Left renal pelvis (tissue), 4 donors: ENCODE results near the gene PRELID2. TPM values are rescaled to one million over a fixed set of nuclear protein-coding genes. Genes with fewer than 3 reads are reported as not detected.
A peak's percentile ranks its signal among the peaks of the same experiment; 100 is the strongest.
"Not testable (repeated sequence)": the region's sequence is repeated elsewhere in the genome, so short reads cannot be mapped to it uniquely, and the experiment has no call there.

Experiments
- DNase-seq, 4 donors: peaks; one replicate each; pipeline ENCODE4 v3.0.0-alpha.2; 2013; ENCODE audit warnings: low read depth in 4 of 4, low spot score in 3 of 4
- polyA plus RNA-seq, 4 donors: library from polyadenylated mRNA; unstranded; fragments of 120-200 nt; gene quantifications; one replicate each; pipeline ENCODE4 v1.2.1, GENCODE V29; 2013; ENCODE audit not compliant: insufficient read length in 4 of 4

The PRELID2 gene
- polyA plus RNA-seq, 4 donors, result 5.3 to 10.7 (median 8.8) TPM

DNA sequence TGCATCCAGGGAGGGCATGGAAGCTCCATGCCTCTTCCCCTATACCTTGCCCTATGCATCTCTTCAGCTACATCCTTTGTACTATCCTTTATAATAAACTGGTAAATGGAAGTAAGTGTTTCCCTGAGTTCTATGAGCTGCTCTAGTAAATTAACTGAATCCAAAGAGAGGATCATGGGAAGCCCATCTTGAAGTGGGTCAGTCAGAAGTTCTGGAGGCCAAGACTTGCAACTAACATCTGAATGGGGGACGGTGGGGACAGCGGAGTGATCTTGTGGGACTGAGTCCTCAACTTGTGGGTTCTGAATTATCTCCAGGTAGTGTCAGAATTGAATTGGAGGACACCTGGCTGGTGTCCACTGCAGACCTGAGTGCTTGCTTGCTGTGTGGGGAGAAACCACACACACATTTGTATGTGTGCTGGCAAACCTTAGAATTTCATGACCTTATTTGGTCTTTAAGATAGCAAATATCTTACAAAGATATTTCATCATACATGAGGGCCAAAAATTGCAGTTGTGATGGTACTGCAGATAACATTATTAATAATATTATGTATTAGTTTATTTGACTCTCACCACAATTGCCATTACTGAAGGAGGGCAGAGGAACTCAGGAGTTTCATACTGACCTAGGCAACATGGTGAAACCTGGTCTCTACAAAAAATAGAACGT lies 5.5 kb upstream of the PRELID2 start:
- DNase-seq, result no peak

DNA sequence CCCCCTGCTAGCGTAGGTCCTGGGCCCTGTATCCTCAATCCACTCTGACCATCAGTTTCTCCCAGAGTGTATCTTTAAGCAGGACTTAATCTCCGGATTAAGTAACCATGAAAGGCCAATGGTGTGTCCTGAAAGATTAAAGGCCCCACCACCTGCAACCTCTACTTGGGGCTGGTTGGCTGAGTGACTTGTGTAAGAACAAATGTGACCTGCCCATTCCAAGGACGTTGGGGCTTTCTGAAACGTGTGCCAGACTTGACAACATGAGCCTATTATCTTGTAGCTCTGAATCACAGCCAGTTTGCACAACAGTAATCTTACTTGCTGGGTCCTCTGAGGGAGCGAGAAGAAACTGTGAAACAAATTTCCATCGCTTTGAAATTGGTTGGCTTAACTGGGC lies 3.1 kb upstream of the PRELID2 start:
- no peak for DNase-seq

- not testable (repeated sequence) for DNase-seq
Observed at GRCh38 chr5:145836241-145836640, 1.1 kb upstream of the PRELID2 start.

DNA sequence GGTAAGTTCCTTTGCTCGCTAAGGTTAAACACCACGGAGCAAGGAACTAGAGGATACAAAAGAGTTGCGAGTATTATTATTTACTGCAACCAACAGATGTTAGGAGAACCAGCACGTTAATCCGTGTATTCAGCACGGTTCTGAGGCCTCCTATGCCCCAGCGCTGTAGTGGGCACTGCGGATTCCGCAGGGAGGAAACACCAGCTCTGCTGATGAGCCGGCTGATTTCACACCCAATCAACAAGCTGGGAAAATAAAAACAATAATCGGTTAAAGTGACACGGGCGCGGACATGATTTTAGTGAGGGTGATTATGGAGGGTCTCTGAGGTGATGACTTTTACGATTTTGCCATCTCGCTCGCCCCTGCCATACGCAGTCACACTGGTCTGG lies 702 bp upstream of the PRELID2 start:
- DNase-seq, result no peak

GRCh38 chr5:145834554-145834916 lies 607 bp downstream of the PRELID2 start:
- no peak for DNase-seq

DNA sequence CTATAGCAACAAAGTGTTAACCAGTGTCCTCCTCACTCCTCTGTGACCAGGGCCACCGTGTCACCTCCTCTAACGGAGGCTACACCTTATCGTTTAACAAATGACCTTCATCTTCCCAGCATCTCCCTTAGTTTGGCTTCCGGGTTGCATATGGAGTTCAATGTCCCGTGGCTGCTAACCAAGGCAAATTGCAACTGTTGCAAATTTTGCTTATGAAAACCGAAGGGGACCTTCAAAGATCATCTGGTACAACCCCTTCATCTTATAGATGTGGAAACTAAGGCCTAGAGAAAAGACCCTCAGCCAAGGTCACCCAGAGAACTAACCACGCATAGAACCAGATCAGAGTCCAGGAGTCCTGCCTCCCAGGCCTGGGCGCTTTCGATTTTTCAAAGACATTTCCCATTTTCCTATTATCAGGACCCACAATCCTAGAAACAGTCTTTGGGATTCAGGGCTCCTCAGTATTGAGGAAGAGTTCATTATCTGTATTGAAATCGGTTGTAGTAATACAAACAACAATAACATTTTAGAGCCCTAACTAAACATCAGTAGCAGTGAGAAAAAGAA lies 1.4 kb downstream of the PRELID2 start:
- DNase-seq, result no peak

GRCh38 chr5:145830594-145830993 lies 4.5 kb downstream of the PRELID2 start:
- DNase-seq, result no peak

DNA sequence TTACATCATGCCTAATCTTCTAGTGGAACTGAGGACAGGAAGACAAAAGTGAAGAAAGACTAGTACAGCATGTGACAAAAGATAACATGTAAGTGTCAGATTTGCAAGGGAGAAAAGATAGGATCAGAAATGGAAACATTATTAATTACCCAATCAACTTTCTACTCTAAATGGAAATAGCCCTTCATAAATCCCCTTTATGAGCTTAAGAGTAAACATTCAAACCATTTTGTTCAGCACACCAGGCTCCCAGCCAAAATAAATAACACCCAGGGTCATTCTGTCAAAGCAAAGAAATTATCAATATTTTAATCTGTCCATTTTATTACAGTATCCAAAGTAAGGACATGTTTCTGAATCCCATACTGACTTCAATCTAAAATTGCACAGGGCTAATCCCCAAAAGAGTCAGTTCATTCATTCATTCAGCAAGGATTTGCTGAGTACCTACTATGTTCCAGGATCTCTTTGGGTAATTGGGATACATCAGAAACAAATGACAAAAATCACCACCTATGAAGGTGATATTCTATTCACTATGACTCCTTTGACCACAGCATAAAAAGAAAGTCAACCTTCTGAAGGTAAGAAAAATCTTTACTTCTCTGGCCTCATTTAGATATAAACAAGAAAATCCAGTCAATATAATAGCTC lies 5.3 kb downstream of the PRELID2 start:
- no peak for DNase-seq

DNA sequence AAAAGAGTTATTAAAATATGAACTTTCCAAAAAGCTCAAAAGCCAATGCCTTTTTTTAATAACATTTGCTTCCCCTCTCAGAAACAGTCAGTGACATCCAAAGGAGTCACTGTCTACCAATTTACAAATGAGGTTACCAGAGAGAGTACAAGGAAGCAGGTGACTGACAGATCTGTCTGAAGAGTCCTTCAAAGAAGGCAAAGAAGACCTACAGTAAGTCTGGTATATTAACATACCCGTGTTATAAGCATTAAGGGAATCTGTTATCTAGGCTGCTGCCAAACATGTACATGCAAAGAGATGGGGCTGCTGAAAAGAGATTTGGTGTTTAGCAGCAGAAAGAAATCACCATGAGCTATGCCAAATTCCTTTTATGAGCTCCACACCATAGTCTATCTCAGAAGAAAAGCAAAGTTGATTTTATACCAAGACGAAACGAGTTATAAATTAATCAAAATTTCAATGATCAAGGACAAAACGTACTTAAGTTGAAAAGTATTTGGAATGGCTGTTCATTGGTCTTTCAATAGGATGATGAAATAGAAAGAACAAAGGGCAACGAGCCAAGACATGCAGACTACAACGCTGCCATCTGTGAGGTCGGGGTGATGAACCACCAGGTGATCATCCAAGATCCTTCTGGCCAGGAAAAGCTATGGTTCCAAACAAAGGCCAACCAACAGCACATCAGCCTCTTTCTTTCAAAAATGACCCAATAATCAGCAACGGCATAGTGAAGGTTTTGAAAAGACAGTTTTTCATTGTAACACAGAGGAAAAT lies 8.1 kb downstream of the PRELID2 start:
- no peak for DNase-seq

GRCh38 chr5:145825751-145826180 lies 9.4 kb downstream of the PRELID2 start:
- DNase-seq, result no peak

DNA sequence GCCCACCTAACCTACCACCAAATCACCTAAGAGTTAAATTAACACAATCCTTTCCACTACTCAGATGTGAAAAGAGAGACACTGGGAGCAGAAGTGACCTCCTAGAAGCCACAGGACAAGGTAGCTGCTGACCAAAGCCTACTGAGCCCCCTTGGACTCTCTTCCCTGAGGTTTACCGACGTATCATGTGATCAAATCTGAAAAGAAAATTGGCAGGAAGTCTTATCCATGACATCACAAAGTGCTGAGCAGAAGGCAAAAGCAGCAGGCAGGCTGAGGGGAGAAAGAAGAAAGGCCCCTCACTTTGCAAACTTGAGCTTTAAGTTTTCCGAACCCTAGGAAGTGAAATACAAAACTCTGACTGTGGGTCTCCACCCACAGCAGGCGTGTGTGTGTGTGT lies 11.1 kb downstream of the PRELID2 start:
- DNase-seq, result no peak

- no peak for DNase-seq
Observed at GRCh38 chr5:145818604-145819003, 16.5 kb downstream of the PRELID2 start.

- DNase-seq, result no peak
Observed at GRCh38 chr5:145812877-145813276, 22.3 kb downstream of the PRELID2 start.

GRCh38 chr5:145811834-145812625 lies 23.1 kb downstream of the PRELID2 start:
- no peak for DNase-seq

DNA sequence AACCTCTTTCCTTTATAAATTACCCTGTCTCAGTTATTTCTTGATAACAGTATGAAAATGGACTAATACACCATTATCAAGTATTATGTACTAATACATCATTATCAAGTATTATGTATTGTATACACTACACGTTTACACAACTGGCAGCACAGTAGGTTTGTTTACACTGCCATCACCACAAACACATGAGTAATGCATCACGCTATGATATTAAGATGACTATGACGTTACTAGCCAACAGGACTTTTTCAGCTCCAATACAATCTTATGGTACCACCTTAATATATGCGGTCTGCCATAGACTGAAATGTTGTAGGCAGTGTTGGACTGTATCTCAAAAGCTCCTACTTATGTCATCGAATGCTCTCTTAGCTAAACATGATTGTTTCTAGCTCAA lies 28.2 kb downstream of the PRELID2 start:
- DNase-seq, result no peak

DNA sequence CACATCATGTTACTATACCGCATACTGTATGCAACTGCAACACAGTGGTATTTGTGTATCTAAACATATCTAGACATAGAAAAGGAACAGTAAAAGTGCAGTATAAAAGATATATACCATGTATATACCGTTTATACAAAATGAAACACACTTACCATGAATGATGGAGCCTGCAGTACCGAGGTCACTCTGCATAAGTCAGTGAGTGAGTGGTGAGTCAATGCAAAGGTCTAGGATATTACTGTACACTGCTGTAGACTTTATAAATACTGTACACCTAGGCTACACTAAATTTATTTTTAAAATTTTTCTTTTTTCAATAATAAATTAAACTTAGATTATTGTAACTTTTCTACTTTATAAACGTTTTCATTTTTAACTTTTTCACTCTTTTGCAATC lies 29.3 kb downstream of the PRELID2 start:
- DNase-seq, result no peak

DNA sequence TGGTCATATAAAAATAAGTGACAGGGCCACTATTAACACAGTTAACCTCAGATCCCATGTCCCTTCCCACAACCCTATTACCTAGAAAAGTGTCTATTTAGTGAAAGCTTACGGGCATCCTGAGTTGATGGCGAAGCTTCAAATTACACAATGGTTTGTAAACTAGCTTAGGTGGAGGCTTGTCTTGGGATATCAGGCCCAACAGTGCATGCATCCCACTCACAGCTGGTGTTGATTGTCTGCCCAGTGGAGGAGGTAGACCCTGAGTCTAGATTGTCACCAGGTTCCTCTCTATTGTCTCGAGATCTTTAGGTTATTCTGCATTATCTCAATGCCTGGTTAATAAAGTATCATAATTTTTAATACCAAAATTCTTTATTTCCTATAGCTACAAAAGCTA lies 30.4 kb downstream of the PRELID2 start:
- no peak for DNase-seq

- peak in 1 of 4 donors; percentile 14 for DNase-seq
Observed at GRCh38 chr5:145803112-145804004, 31.8 kb downstream of the PRELID2 start.

DNA sequence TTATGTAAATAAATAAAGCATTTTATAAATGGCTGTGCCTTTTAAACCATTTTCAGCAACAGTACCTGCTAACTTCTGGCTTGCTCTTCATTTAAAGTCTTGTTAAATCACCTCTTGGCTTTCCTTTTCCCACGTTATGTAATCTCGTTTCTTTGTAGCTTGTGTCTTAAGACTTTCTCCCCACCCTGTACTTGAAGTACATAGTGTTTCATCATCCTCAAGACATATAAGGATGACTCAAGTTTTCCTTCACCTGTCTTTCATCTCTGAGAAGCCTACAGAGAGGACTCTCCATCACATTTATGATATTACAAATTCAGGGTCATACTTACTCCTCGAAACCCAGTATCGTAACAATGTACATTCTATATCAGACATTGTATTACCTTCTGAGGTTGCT lies 33.9 kb downstream of the PRELID2 start:
- DNase-seq, result no peak

DNA sequence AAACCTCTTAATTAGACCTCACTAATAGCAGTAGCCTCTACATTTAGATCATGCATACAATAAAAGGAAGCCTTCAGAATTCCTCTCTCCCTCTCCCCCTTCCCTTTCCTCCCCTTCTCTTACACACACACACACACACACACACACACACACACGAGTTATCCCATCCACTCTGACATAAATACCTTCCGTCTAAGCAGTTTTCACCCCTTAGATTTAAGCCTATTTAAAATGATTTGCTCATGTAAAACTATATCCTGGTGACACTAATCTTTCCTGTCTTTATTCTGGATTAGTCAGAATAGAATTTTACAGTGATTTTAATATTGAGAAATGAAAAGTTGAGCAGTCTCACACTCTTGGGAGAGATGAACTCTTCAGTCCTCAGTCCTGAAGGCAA lies 35.0 kb downstream of the PRELID2 start:
- DNase-seq, result no peak
